ENCODE measurements around the gene KBTBD13.
"Not testable (repeated sequence)": the region's sequence is repeated elsewhere in the genome, so short reads cannot be mapped to it uniquely, and the experiment has no call there.

KBTBD13 gene

DNA sequence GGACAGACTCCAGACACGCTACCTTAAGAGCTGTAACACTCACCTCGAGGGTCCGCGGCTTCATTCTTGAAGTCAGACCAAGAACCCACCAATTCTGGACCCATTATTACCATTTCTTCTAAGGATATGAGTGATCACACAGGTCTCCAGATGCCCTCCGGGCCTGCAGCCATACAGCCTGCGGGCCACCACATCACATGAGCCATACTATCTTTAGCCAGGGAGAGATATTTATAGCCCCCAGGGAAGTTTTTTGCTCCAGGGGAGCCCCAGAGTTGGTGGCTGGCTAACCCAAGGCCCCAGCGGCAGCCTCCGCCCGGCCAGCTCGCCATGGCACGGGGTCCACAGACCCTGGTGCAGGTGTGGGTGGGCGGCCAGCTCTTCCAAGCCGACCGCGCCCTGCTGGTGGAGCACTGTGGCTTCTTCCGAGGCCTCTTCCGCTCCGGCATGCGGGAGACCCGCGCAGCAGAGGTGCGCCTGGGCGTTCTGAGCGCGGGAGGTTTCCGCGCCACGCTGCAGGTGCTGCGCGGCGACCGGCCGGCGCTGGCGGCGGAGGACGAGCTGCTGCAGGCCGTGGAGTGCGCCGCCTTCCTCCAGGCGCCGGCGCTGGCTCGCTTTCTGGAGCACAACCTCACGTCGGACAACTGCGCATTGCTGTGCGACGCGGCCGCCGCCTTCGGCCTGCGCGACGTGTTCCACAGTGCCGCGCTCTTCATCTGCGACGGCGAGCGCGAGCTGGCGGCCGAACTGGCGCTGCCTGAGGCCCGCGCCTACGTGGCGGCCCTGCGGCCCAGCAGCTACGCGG lies at the start of gene KBTBD13:
Gene KBTBD13, plus strand, starts transcription at position 261 of the 805 bp plus-strand sequence. Its CDS starts 70 bp downstream, at position 331.
- no peak for DNase-seq (ENCODE audit: low read depth)
- H3K4me3 ChIP-seq (ENCODE audit: low read depth, low read length): no peak within 1 kb of the TSS

DNA sequence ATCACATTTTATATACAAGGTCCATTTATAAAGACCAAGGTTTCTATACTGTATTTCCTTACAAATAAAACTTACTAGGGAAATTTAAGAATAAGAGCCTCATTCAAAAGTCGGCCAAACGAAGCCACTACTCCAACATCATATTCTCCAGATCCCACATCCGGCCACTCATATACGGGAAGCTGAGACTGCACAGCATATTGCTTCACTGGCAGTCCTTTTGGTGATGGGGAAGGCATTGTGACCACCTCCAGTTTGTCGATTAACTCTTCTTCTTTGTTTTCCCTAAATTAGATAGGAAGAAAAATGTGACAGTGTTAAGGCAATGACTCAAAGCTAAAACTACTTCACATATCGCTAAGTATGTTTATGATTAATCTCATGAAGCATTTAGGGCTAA lies 49.8 kb upstream of the KBTBD13 start:
- no peak for DNase-seq (ENCODE audit: low read depth)
- no peak overlapping the region for H3K4me3 ChIP-seq (ENCODE audit: low read depth, low read length)

DNA sequence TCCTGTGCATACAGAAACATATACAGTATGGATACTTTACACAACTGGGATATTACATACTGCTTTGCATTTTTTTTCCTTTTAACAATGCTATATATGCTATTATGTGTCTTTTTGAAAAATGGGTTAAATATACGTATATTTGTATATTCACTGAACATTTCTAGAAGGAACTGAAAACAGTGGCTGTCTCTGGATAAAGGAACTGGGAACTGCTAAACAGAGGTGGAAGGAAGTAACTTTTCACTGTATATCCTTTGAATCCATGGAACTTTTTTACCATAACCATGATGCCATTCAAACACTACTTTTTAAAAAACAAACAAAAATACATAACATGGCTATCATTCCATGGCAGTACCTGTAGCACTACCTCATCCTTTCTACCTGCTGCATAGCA lies 49.0 kb upstream of the KBTBD13 start:
- no peak for DNase-seq (ENCODE audit: low read depth)
- no peak overlapping the region for H3K4me3 ChIP-seq (ENCODE audit: low read depth, low read length)

DNA sequence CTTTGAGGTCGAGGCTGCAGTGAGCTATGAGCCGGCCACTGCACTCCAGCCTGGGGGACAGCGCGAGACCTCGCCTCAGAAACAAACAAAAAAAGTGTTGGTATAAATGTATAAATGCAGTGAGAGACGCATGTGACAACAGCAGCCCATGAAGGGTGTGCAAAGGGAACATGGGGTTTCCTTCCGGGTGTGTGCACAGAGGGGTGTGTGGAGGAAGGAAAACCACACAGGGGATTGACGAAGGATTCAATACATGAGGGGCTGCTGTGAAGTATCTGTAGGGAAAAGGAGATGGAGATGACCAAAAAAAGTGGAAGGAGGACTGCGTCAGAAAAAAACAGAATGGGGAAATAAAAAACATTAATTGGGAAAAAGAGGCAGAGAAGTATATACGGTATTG lies 48.2 kb upstream of the KBTBD13 start:
- DNase-seq (ENCODE audit: low read depth): no peak
- peak overlapping the region; percentile 89 for H3K4me3 ChIP-seq (ENCODE audit: low read depth, low read length)

DNA sequence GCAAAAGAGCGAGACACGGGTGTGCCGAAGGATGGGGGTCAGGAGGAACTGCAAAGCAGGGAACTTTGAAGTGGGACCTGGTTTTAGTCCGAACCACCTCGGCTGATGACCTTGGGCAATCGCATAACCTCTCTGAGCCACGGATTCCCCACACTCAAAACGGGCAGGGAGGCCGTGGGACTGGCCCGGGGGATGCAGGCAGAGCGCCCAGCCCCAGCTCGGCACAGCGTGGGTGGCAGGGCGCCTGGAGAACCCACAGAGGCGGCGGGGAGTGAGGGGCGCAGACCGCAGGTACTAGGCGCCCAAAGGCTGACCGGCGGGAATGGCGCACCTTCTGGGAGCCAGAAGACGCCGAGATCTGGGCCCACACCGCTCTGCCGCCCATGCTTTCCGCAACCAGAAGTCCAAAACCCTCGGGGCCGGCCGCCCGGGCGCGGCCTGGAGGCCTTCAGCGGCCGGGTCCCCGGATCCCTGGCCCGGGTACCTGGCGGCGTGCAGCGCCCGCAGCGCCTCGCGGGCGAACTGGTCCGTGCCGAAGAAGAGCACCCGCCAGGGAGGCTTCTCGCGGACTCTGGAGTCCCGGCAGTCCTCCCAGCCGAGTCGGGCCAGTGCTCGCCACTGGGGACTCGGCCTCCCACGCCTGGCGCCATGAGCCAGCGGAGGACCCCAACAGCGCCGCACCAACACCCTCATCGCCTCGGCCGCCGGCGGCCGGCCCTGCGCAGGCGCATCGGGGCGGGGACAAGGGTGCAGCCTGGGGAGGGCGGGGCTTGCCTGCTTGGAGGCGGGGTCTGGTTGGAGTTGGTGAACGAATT lies 47.4 kb upstream of the KBTBD13 start, which contains the start of gene MTFMT:
Gene MTFMT, minus strand, starts transcription at position 719 of the 815 bp plus-strand sequence. Its CDS starts 26 bp downstream, at position 693.
- DNase-seq (ENCODE audit: low read depth): no peak
- peak within 1 kb of the TSS; percentile 89 for H3K4me3 ChIP-seq (ENCODE audit: low read depth, low read length)

DNA sequence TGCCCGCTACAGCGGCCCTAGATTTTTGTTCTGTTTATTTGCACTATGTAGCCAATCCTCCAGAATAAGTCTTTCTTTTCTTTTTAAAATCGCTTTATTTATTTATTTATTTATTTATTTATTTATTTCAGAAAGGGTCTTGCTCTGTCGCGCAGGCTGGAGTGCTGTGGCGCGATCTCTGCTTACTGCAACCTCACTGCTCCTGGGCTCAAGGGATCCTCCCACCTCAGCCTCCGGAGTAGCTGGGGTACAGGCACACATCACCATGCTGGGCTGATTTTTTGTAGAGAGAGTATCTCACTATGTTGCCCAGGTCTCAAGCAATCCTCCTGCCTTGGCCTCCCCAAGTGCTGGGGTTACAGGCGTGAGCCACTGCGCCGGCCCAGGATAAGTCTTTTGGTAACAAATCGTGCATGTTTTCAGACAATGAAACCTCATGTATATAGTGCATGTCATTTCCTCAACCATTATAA lies 46.8 kb upstream of the KBTBD13 start:
- peak overlapping the region; percentile 89 for H3K4me3 ChIP-seq (ENCODE audit: low read depth, low read length)

DNA sequence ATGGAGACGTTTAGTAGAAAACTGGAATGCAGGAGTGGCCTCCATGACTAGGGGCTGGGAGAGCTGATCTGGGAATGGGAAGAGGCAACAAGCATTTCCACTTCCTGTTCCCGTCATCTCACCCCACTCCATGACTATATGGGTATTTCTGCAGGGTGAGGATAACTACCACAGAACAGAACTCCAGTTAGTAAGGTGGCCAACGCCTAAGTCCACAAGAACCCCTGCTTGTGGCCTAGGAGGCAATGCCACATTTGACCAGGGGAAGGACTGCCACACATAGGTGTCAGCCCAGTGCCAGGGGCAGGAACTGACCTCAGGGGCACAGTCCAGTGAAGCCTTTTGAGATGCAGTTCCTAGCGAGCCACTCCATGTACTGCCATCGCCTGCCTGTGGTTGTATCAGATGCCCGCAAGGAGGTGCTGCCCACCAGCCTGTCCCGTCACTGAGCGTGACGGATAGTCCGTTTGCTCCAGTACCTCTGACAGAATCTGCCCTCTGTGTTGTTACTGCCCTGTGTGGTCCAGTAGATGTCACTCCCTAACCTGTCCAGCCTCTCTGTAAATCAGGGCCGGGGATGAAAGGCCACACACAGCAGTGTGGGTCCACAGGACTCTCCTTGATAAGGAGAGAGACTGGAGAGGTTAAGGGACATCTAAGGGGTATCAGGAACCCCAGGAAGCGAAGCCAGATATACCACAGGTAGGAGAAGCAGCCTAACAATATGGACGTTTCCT lies 43.6 kb upstream of the KBTBD13 start:
- no peak overlapping the region for H3K4me3 ChIP-seq (ENCODE audit: low read depth, low read length)
- no peak for DNase-seq (ENCODE audit: low read depth)

More for the DNA sequence above, 46.8 kb upstream of the KBTBD13 start:
- no peak for DNase-seq (ENCODE audit: low read depth)

DNA sequence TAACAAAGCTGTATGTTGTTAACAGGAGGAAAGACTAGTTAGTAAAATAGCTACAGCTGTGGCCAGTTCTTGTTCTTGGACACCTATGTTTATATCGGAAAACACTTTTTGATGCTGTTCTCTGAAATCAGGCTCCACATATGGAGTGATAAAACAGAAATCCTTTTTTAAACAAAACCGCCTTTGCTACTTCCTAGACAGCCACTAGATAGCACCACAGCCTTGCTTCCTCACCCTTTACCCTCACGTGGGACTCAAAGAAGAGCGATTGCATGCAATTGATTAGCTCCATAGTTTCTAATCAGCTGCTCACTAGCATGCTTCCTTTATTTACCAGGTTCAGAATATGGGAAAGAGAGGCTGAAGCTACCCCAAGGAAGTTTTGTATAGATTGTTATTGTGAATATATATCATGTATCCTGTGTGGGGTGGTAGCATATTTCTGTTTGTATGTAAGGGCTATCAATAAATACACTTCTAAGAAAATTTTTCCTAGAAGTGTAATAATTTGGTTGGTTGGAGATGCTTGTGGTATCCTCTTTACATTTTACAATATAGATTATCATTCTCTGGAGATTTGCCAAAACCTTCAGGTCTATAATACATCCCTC lies 42.8 kb upstream of the KBTBD13 start:
- no peak for DNase-seq (ENCODE audit: low read depth)
- H3K4me3 ChIP-seq (ENCODE audit: low read depth, low read length): no peak overlapping the region

DNA sequence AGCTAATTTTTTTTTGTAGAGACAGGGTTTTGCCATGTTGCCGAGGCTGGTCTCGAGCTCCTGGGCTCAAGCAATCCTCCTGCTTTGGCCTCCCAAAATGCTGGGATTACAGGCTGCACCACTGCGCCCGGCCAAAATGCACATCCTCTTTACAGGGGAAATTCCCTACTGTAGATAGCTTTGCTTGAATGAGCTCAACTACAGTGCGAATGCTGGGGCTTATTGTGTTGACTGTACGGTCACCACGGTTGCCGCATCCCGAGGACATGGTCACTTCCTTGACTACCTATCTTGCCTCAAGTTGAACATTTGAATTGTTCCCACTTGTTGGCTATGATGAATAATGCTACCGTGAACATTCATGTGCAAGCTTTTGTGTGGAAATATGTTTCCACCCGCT lies 41.8 kb upstream of the KBTBD13 start:
- no peak overlapping the region for H3K4me3 ChIP-seq (ENCODE audit: low read depth, low read length)
- no peak for DNase-seq (ENCODE audit: low read depth)

DNA sequence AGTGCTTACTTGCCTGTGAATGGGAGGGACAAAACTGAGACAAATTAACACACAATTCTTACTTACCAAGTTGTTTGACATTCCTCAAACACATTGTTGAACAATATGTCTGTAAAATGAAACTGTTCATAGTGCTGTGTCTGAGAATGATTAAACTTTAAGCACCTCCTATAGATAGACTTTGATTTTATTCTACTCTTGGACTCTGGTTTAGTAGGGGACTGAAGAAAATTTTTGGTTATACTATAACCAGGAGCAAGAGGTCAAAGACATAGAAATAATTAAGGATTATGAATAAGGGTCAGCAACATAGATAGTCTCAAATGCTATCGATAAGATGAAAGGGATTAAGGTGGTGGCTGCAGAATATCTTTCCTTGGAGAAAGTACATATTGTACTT lies 39.2 kb upstream of the KBTBD13 start:
- H3K4me3 ChIP-seq (ENCODE audit: low read depth, low read length): no peak overlapping the region

DNA sequence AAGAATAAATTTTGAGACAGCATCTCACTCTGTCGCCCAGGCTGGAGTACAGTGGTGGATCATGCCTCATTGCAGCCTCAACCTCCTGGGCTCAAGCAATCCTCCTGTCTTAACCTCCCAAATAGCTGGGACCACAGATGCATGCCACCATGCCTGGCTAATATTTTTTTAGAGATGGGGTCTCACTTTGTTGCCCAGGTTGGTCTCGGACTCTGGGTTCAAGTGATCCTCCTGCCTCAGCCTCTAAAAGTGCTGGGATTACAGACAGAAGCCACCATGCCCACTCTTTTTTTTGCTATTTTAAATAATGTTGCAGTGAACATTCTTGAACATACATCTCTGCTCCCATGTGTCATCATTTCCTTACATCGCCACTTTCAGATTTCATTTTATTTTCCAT lies 38.1 kb upstream of the KBTBD13 start:
- no peak for DNase-seq (ENCODE audit: low read depth)
- no peak overlapping the region for H3K4me3 ChIP-seq (ENCODE audit: low read depth, low read length)

More for the DNA sequence above, 39.2 kb upstream of the KBTBD13 start:
- DNase-seq (ENCODE audit: low read depth): no peak

DNA sequence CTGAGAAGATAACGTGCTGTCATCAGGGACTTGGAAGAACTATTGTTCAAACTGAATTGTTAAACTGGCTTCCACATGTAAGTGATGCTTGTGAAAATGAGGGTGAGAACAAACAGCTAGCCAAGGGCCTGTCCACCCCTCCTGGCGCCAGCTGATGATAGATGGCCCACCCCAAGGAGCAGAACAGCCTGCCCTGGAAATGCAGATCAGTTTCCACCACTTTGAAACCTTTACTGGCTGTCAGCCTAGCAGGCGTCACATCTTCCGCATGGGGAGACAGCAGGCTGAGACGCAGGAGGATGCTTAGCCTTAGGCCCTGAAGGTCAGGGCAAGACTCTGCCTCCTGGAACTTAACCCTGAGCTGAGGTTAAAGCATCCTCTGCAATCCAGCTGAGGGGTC lies 37.7 kb upstream of the KBTBD13 start:
- no peak for DNase-seq (ENCODE audit: low read depth)
- no peak overlapping the region for H3K4me3 ChIP-seq (ENCODE audit: low read depth, low read length)

DNA sequence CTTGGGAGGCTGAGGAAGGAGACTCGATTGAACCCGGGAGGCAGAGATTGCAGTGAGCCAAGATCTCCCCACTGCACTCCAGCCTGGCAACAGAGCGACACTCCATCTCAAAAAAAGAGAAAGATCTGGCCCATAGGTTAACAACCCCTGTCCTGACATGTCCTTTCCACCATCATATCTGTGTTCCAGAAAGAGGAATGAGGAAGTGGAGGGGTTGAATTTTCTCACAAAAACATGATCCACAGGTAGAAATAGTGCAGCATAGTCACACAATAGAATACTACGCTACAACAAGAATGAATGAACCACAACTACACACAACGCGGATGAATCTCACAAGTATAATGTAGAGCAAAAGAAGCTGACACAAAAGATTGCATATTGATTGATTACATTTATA lies 36.1 kb upstream of the KBTBD13 start:
- H3K4me3 ChIP-seq (ENCODE audit: low read depth, low read length): no peak overlapping the region
- DNase-seq (ENCODE audit: low read depth): no peak

DNA sequence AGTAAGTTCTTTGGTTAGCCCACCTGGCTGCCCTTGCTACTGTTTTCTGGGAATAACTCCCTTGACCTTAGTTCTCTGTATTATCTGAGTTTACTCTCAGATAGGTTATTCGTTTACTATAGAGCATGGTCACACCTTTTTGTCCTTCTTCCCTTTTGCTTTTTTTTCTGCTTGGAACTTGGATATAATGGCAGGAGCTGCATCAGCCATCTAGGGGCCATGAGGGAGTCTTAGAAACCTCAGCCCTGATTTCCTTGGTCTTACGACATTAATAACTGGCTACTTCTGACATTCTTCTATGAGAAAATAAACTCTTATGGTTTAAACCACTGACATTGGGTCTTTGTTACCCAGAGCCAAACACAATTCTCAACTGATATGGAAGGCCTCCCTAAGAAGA lies 34.8 kb upstream of the KBTBD13 start:
- no peak for DNase-seq (ENCODE audit: low read depth)
- no peak overlapping the region for H3K4me3 ChIP-seq (ENCODE audit: low read depth, low read length)

DNA sequence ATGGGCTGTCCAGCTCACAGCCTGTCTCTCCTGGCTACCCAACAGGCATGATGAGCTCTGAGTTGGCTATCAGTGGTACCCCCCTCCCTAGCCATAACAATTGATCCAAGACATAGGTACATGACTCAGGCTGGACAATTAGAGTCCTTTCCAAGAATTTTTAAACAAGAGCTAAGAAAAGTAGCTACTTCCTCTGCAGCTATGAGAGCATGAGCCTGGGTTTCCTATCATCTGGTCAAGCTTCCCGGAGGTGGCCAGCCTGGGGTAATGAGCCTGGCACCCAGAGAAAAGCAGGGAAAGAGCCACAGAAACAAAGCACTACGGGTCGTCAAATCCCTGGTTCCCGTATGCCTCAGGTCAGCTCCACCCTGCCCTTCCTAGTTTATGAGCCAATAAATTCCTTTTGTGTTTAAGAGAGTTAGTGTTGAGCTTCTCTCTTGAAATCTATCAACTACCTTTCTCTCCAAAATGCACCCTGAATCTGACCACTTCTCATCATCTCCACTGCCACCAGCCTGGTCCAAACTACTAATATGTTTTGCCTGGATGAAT lies 33.7 kb upstream of the KBTBD13 start:
- H3K4me3 ChIP-seq (ENCODE audit: low read depth, low read length): no peak overlapping the region
- DNase-seq (ENCODE audit: low read depth): no peak

DNA sequence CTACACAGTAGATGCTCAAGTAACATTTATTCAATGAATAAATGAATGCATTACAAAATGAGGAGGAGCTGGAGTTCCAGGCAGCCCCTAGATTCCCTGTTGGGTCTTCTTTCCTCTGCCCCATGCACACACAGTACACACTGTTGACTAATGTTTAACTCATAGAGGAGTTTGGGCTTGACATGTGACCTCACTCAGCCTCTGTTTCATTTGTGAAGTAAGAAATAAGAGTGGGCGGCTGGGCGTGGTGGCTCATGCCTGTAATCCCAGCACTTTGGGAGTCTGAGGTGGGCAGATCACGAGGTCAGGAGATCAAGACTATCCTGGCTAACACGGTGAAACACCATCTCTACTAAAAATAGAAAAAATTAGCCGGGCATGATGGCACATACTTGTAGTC lies 32.3 kb upstream of the KBTBD13 start:
- DNase-seq (ENCODE audit: low read depth): peak; percentile 67
- H3K4me3 ChIP-seq (ENCODE audit: low read depth, low read length): not testable (repeated sequence)

DNA sequence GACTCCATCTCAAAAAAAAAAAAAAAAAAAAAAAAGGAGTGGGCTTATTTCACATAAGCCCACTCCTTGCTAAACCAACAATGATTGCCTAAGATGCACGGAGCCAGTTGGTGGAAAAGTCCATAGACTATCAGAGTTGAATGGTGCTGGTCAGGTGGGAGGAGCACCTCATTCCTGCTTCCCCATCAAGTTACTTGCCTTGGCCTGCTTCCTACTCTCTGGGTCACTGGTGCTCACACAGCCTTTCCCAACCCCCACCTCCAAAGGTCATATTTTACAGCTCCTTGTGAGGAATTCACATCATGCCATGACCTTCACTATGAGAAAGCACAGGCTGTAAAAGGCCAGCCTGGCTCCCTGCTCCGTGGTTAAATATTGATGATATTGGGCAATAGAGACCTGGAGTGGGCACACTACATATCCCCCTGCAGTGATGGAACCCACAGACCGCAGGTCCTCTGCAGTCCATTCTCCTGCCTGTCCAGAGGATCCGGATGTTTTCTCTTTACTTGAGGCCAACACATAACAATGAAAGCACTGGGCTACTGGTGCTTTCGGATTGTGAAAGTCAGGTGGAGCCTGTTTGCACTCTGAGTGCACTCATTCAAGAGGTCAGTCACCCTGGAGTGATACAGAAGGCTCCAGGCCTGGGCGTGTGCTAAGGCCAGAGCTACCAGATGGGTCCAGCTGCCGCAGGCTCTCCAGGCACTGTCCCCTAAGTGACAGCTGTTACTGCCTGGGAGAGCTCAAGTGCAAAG lies 31.6 kb upstream of the KBTBD13 start, which contains the start of gene SLC51B:
Gene SLC51B, plus strand, starts transcription at position 664 of the 758 bp plus-strand sequence. CDS start 4,618 bp downstream, outside the sequence.
- DNase-seq (ENCODE audit: low read depth): no peak
- no peak within 1 kb of the TSS for H3K4me3 ChIP-seq (ENCODE audit: low read depth, low read length)

DNA sequence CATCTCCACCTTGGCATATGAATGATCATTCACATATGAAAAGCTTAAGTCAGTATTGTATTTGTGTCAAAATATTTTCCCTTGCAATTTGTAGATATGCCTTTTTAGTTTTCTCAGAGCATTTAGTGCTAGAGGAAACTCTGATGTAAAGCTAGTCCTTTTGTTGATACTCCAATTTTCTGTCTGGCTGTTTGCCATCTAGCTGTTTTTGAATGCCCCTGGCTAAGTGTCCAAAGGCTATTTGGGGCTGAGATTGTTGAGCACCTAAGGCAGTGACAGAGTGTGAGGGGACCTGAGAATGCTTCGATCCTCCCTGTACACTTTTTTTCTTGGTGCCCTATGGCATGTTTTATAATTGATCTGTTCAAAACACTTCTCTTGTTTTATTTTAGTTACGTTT lies 28.3 kb upstream of the KBTBD13 start:
- DNase-seq (ENCODE audit: low read depth): no peak
- H3K4me3 ChIP-seq (ENCODE audit: low read depth, low read length): no peak overlapping the region

All from skeletal muscle cell (primary cell).